Upper lobe of left lung (tissue), 6 donors: ENCODE measurements around the gene SLC2A10. TPM values are rescaled to one million over a fixed set of nuclear protein-coding genes. Genes with fewer than 3 reads are reported as not detected.
A peak's percentile ranks its signal among the peaks of the same experiment; 100 is the strongest.

ENCODE experiments used
- ATAC-seq, 2 donors: fragments of 200-7000 bp; cut with Tn5 transposase; one replicate each; pipeline ENCODE4 v1.9.1; 2022; ENCODE audit warnings: mild to moderate bottlenecking in 2 of 2, moderate library complexity in 2 of 2; ENCODE audit not compliant: low FRiP score in 2 of 2
- DNase-seq, 2 donors: peaks; one replicate each; pipeline ENCODE4 v3.0.0-alpha.2; 2019 to 2020
- H3K27ac ChIP-seq, 4 donors: fragments of 200-600 bp; sonication (generic); one replicate each; pipeline ENCODE4 v1.5.1; 2016 to 2019
- H3K27me3 ChIP-seq, 4 donors: fragments of 200-600 bp; sonication (generic); one replicate each; pipeline ENCODE4 v1.5.1; 2017 to 2019
- H3K36me3 ChIP-seq, 4 donors: fragments of 200-600 bp; sonication (generic); one replicate each; pipeline ENCODE4 v1.5.1; 2016 to 2019
- H3K4me1 ChIP-seq, 4 donors: fragments of 200-600 bp; sonication (generic); one replicate each; pipeline ENCODE4 v1.5.1; 2018 to 2019
- H3K4me3 ChIP-seq, 4 donors: fragments of 200-600 bp; sonication (generic); one replicate each; pipeline ENCODE4 v1.5.1; 2017 to 2019; ENCODE audit warnings: mild to moderate bottlenecking in 2 of 4, moderate library complexity in 1 of 4
- H3K9me3 ChIP-seq, 4 donors: fragments of 200-600 bp; sonication (generic); one replicate each; pipeline ENCODE4 v1.5.1; 2018 to 2019
- CTCF ChIP-seq, 6 experiments: fragments of 450-650 bp in 4 of 6; fragments of 200-600 bp in 2 of 6; sonication (generic) in 2 of 6; IDR thresholded peaks; one replicate each; pipeline ENCODE4 v1.5.1; 2016 to 2019; ENCODE audit warnings: antibody characterized with exemption in 6 of 6
- EP300 ChIP-seq, 4 donors: sonication (generic); formaldehyde crosslinking; IDR thresholded peaks; one replicate each; pipeline ENCODE4 v1.5.1; 2017; ENCODE audit warnings: antibody characterized with exemption in 4 of 4, control low read depth in 2 of 4
- POLR2A ChIP-seq, 4 donors: fragments of 450-650 bp; IDR thresholded peaks; one replicate each; pipeline ENCODE4 v1.5.1; 2016 to 2017; ENCODE audit warnings: antibody characterized with exemption in 4 of 4, mild to moderate bottlenecking in 2 of 4
- POLR2AphosphoS5 ChIP-seq, 2 donors: sonication (generic); formaldehyde crosslinking; IDR thresholded peaks; one replicate each; pipeline ENCODE4 v1.5.1; 2017; ENCODE audit warnings: antibody characterized with exemption in 2 of 2
- WGBS, 2 donors: methylation state at CpG; one replicate each; pipeline ENCODE4 v1.1.5; 2017 to 2018; 5-methylcytosine and 5-hydroxymethylcytosine counted together
- total RNA-seq, 6 donors: library from RNA; depleted of rRNA in 4 of 6; stranded (reverse); fragments of >200 nt in 4 of 6; gene quantifications; one replicate each; pipeline versions ENCODE4 v1.1.0 to v1.2.1, GENCODE V29; 2016 to 2021
- donor health status: DM: no; HTN: no; CAD: no; lungs with moderate emphysema.
- donor health status: DM: no; HTN: yes; CAD: no; lungs with severe emphysema.

Gene SLC2A10
- total RNA-seq, 6 donors from 2014 or later: 5.5 to 93.2 (median 13.8) TPM

DNA sequence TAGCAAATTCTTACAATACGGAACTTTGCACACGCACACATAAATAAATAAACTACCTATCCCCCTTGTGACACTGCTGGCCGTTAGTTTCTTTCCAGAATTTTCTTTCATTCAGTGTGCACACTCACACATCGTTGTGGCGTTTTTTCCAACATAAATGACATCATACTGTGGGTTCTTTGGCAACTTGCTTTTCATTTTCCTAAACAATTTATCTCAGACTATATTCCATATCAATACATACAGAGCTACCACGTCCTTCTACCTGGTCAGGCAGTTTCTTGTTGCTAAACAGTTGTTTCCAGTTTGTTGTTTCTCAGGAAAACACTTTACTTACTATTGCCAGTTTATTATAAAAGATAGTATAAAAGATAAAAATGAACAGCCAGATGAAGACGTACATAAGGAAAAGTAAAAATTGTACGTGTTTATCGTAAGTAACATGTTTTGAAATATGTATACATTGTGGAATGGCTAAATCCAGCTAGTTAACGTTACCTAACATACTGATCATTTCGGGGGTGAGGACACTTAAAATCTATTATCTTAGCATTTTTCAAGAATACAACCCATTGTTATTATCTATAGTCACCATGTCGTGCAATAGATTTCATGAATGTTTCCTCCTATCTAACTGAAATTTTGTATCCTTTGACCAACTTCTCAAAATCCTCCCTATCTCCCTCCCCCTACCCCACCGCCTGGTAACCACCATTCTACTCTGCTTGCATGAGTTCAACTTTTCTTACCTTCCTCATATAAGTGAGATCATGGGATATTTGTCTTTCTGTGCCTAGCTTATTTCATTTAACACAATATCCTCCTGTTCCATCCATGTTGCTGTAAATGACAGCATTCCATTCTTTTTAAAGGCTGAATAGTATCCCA, 19.0 kb upstream of the SLC2A10 start:
- WGBS, 2 donors: 49 to 50% methylated on average over 13 of the region's 13 CpGs
- Histone ChIP-seq H3K27ac (peak overlapping the region; percentile 93 to 95 (median 94)), H3K27me3 (no peaks in the 10 kb centered on the region), H3K36me3 (peaks cover 0 to 15% (median 2%) of the 10 kb centered on the region in 4 donors), H3K4me1 (peaks cover 21 to 30% (median 23%) of the 10 kb centered on the region in 4 donors), H3K9me3 (no peaks in the 10 kb centered on the region), H3K4me3 (peak overlapping the region in 3 of 4 donors; percentile 73 to 96 (median 81))
- no peak for TF ChIP-seq POLR2A (IDR thresholded peaks at IDR 0.05)
- TF ChIP-seq CTCF (IDR thresholded peaks at IDR 0.05): no peak
- TF ChIP-seq EP300 (IDR thresholded peaks at IDR 0.05): no peak
- TF ChIP-seq POLR2AphosphoS5 (IDR thresholded peaks at IDR 0.05): no peak
- DNase-seq: no peak
- no peak for ATAC-seq

GRCh38 chr20:46691196-46691595, 18.3 kb upstream of the SLC2A10 start:
- Histone ChIP-seq H3K4me1 (peaks cover 21 to 30% (median 23%) of the 10 kb centered on the region in 4 donors), H3K4me3 (no peak overlapping the region), H3K36me3 (peaks cover 0 to 8% (median 2%) of the 10 kb centered on the region in 4 donors), H3K9me3 (no peaks in the 10 kb centered on the region), H3K27me3 (no peaks in the 10 kb centered on the region), H3K27ac (no peak overlapping the region)
- WGBS, 2 donors: 82 to 87% methylated on average over 4 of the region's 4 CpGs
- ATAC-seq: no peak
- DNase-seq: no peak
- no peak for TF ChIP-seq EP300 (IDR thresholded peaks at IDR 0.05)

GRCh38 chr20:46694484-46694883, 15.0 kb upstream of the SLC2A10 start:
- DNase-seq (no peak), ATAC-seq (peak in 1 of 2 donors; percentile 55)
- peaks cover 0 to 9% (median 5%) of the 10 kb centered on the region in 4 donors for H3K4me1 ChIP-seq
- H3K27ac ChIP-seq: peak overlapping the region in 1 of 4 donors; percentile 12
- TF ChIP-seq EP300 (IDR thresholded peaks at IDR 0.05) (no peak), POLR2AphosphoS5 (IDR thresholded peaks at IDR 0.05) (no peak), POLR2A (IDR thresholded peaks at IDR 0.05) (no peak), CTCF (IDR thresholded peaks at IDR 0.05) (no peak)
- no peaks in the 10 kb centered on the region for H3K36me3 ChIP-seq
- H3K9me3 ChIP-seq: no peaks in the 10 kb centered on the region
- 60 to 69% methylated on average over 2 of the region's 2 CpGs for WGBS, 2 donors
- H3K4me3 ChIP-seq: no peak overlapping the region
- no peaks in the 10 kb centered on the region for H3K27me3 ChIP-seq

DNA sequence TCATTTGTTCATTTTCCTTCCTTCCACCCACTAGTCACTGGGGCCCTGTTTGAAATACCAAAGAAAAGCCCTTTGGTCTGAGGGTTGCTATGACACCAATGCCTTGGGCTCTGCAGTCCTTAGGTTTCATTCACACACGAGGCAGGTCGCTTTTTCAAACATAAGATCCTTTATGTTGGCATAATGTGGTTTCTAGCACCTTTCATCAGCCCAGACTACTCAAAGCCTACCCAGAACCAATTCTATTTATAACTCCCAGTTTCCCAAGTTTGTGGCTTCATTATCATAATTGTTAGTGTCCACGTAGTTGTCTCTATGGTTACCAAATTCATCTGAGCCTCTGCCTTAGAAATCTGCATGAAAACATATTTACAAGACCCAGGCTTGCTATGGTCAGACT, 13.6 kb upstream of the SLC2A10 start:
- Histone ChIP-seq H3K36me3 (no peaks in the 10 kb centered on the region), H3K9me3 (no peaks in the 10 kb centered on the region), H3K4me3 (no peak overlapping the region), H3K27me3 (no peaks in the 10 kb centered on the region), H3K4me1 (peaks cover 0 to 5% (median 0%) of the 10 kb centered on the region in 4 donors), H3K27ac (no peak overlapping the region)
- TF ChIP-seq EP300 (IDR thresholded peaks at IDR 0.05) (no peak), POLR2AphosphoS5 (IDR thresholded peaks at IDR 0.05) (no peak), CTCF (IDR thresholded peaks at IDR 0.05) (no peak), POLR2A (IDR thresholded peaks at IDR 0.05) (no peak)
- 44 to 51% methylated on average over 3 of the region's 3 CpGs for WGBS, 2 donors
- DNase-seq (no peak), ATAC-seq (no peak)

- no peaks in the 10 kb centered on the region for H3K36me3 ChIP-seq
- ATAC-seq (no peak), DNase-seq (no peak)
- no peaks in the 10 kb centered on the region for H3K9me3 ChIP-seq
- H3K4me1 ChIP-seq: peaks cover 0 to 5% (median 0%) of the 10 kb centered on the region in 4 donors
- no peak overlapping the region for H3K27ac ChIP-seq
- 77 to 83% methylated on average over 2 to 3 of the region's 3 CpGs for WGBS, 2 donors
- H3K4me3 ChIP-seq: no peak overlapping the region
- no peaks in the 10 kb centered on the region for H3K27me3 ChIP-seq
- TF ChIP-seq CTCF (IDR thresholded peaks at IDR 0.05): no peak
- TF ChIP-seq POLR2AphosphoS5 (IDR thresholded peaks at IDR 0.05): no peak
- TF ChIP-seq POLR2A (IDR thresholded peaks at IDR 0.05): no peak
- no peak for TF ChIP-seq EP300 (IDR thresholded peaks at IDR 0.05)
Observed at GRCh38 chr20:46696791-46697279, 12.6 kb upstream of the SLC2A10 start.
